IPS-15b (cell line): ENCODE results near the gene PTPDC1.

Experiments
- H3K27me3 ChIP-seq: one replicate; pipeline ENCODE4 v1.6.1; 2013; ENCODE audit warnings: low read length; ENCODE audit not compliant: control insufficient read depth, insufficient read depth
- H3K36me3 ChIP-seq: one replicate; pipeline ENCODE4 v1.6.1; 2013; ENCODE audit warnings: low read length; ENCODE audit not compliant: control insufficient read depth, insufficient read depth
- H3K4me1 ChIP-seq: one replicate; pipeline ENCODE4 v1.6.1; 2013; ENCODE audit warnings: mild to moderate bottlenecking, low read length; ENCODE audit not compliant: control insufficient read depth, insufficient read depth
- H3K4me3 ChIP-seq: one replicate; pipeline ENCODE4 v1.5.1; 2013; ENCODE audit warnings: low read depth, low read length
- H3K9ac ChIP-seq: one replicate; pipeline ENCODE4 v1.6.1; 2013; ENCODE audit warnings: low read depth, mild to moderate bottlenecking, low read length
- H3K9me3 ChIP-seq: one replicate; pipeline ENCODE4 v1.6.1; 2013; ENCODE audit warnings: mild to moderate bottlenecking, low read length; ENCODE audit not compliant: control insufficient read depth, insufficient read depth

Gene PTPDC1

GRCh38 chr9:94084314-94084713 lies at the start of gene PTPDC1:
PTPDC1 (plus strand) TSS chr9:94084464; CDS start chr9:94084531, 67 bp downstream.
- Histone ChIP-seq H3K36me3 (no peaks in the 10 kb centered on the region), H3K4me1 (peaks cover 6% of the 10 kb centered on the region), H3K9ac (no peak within 1 kb of the TSS), H3K4me3 (peak within 1 kb of the TSS; percentile 1), H3K9me3 (no peaks in the 10 kb centered on the region), H3K27me3 (no peaks in the 10 kb centered on the region)

GRCh38 chr9:94034511-94034910 lies 49.8 kb upstream of the PTPDC1 start:
- H3K4me1 ChIP-seq, result no peaks in the 10 kb centered on the region
- H3K9me3 ChIP-seq, result no peaks in the 10 kb centered on the region

GRCh38 chr9:94039786-94040185 lies 44.5 kb upstream of the PTPDC1 start:
- H3K9me3 ChIP-seq, result no peaks in the 10 kb centered on the region
- no peaks in the 10 kb centered on the region for H3K27me3 ChIP-seq
- H3K9ac ChIP-seq, result no peak overlapping the region
- no peak overlapping the region for H3K4me3 ChIP-seq
- H3K4me1 ChIP-seq, result peaks cover 4% of the 10 kb centered on the region
- H3K36me3 ChIP-seq, result no peaks in the 10 kb centered on the region

More at GRCh38 chr9:94034511-94034910, 49.8 kb upstream of the PTPDC1 start:
- Histone ChIP-seq H3K4me3 (no peak overlapping the region), H3K9ac (no peak overlapping the region), H3K36me3 (no peaks in the 10 kb centered on the region), H3K27me3 (peaks cover 20% of the 10 kb centered on the region)

GRCh38 chr9:94042516-94043360 lies 41.5 kb upstream of the PTPDC1 start:
- Histone ChIP-seq H3K4me1 (peaks cover 4% of the 10 kb centered on the region), H3K4me3 (no peak overlapping the region), H3K9ac (no peak overlapping the region), H3K36me3 (no peaks in the 10 kb centered on the region), H3K27me3 (no peaks in the 10 kb centered on the region), H3K9me3 (no peaks in the 10 kb centered on the region)

GRCh38 chr9:94054716-94055115 lies 29.5 kb upstream of the PTPDC1 start:
- Histone ChIP-seq H3K27me3 (no peaks in the 10 kb centered on the region), H3K4me3 (no peak overlapping the region), H3K36me3 (no peaks in the 10 kb centered on the region), H3K9me3 (no peaks in the 10 kb centered on the region), H3K9ac (no peak overlapping the region), H3K4me1 (no peaks in the 10 kb centered on the region)

GRCh38 chr9:94056442-94056974 lies 27.8 kb upstream of the PTPDC1 start:
- Histone ChIP-seq H3K4me1 (no peaks in the 10 kb centered on the region), H3K9me3 (no peaks in the 10 kb centered on the region), H3K4me3 (no peak overlapping the region), H3K9ac (no peak overlapping the region), H3K36me3 (no peaks in the 10 kb centered on the region), H3K27me3 (no peaks in the 10 kb centered on the region)

- no peaks in the 10 kb centered on the region for H3K4me1 ChIP-seq
- H3K9ac ChIP-seq, result no peak overlapping the region
- H3K4me3 ChIP-seq, result no peak overlapping the region
- no peaks in the 10 kb centered on the region for H3K27me3 ChIP-seq
- no peaks in the 10 kb centered on the region for H3K36me3 ChIP-seq
- peaks cover 2% of the 10 kb centered on the region for H3K9me3 ChIP-seq
These were observed 26.3 kb upstream of the PTPDC1 start for GRCh38 chr9:94057918-94058317.

- H3K36me3 ChIP-seq, result no peaks in the 10 kb centered on the region
- H3K9ac ChIP-seq, result no peak overlapping the region
- H3K4me3 ChIP-seq, result no peak overlapping the region
- peaks cover 4% of the 10 kb centered on the region for H3K4me1 ChIP-seq
- no peaks in the 10 kb centered on the region for H3K27me3 ChIP-seq
- peaks cover 2% of the 10 kb centered on the region for H3K9me3 ChIP-seq
These were observed 22.4 kb upstream of the PTPDC1 start for GRCh38 chr9:94061864-94062263.

- no peak overlapping the region for H3K4me3 ChIP-seq
- no peak overlapping the region for H3K9ac ChIP-seq
- H3K9me3 ChIP-seq, result peaks cover 2% of the 10 kb centered on the region
- H3K4me1 ChIP-seq, result peaks cover 4% of the 10 kb centered on the region
- H3K27me3 ChIP-seq, result no peaks in the 10 kb centered on the region
- H3K36me3 ChIP-seq, result no peaks in the 10 kb centered on the region
These were observed 18.7 kb upstream of the PTPDC1 start for GRCh38 chr9:94065535-94065961.

- no peak overlapping the region for H3K9ac ChIP-seq
- no peak overlapping the region for H3K4me3 ChIP-seq
- H3K36me3 ChIP-seq, result no peaks in the 10 kb centered on the region
- H3K27me3 ChIP-seq, result no peaks in the 10 kb centered on the region
- H3K9me3 ChIP-seq, result no peaks in the 10 kb centered on the region
- peaks cover 4% of the 10 kb centered on the region for H3K4me1 ChIP-seq
These were observed 16.0 kb upstream of the PTPDC1 start for GRCh38 chr9:94068257-94068656.

- no peaks in the 10 kb centered on the region for H3K4me1 ChIP-seq
- H3K36me3 ChIP-seq, result no peaks in the 10 kb centered on the region
- no peak overlapping the region for H3K4me3 ChIP-seq
- H3K9ac ChIP-seq, result no peak overlapping the region
- no peaks in the 10 kb centered on the region for H3K9me3 ChIP-seq
- H3K27me3 ChIP-seq, result no peaks in the 10 kb centered on the region
These were observed 7.7 kb upstream of the PTPDC1 start for GRCh38 chr9:94076557-94076956.

- H3K9me3 ChIP-seq, result no peaks in the 10 kb centered on the region
- H3K4me1 ChIP-seq, result no peaks in the 10 kb centered on the region
- H3K9ac ChIP-seq, result no peak overlapping the region
- H3K27me3 ChIP-seq, result no peaks in the 10 kb centered on the region
- no peak overlapping the region for H3K4me3 ChIP-seq
- H3K36me3 ChIP-seq, result no peaks in the 10 kb centered on the region
These were observed 6.2 kb upstream of the PTPDC1 start for GRCh38 chr9:94078086-94078485.
